CD4-positive, alpha-beta T cell treated with Interleukin-17A for 1 hour (primary cell): ENCODE measurements around the gene ICE2.

ENCODE experiments used
- DNase-seq: peaks from one replicate; pipeline ENCODE4 v3.0.0-alpha.2; 2020

Gene ICE2

GRCh38 chr15:60386615-60387014, 92.3 kb downstream of the ICE2 start:
- DNase-seq = no peak

GRCh38 chr15:60385620-60386552, 93.1 kb downstream of the ICE2 start:
- no peak for DNase-seq

GRCh38 chr15:60384526-60385126, 94.3 kb downstream of the ICE2 start:
- no peak for DNase-seq

- DNase-seq = no peak
These were observed 94.9 kb downstream of the ICE2 start for GRCh38 chr15:60384053-60384452.

GRCh38 chr15:60382773-60383674, 95.9 kb downstream of the ICE2 start:
- no peak for DNase-seq

GRCh38 chr15:60381148-60381788, 97.7 kb downstream of the ICE2 start:
- no peak for DNase-seq

- DNase-seq = no peak
These were observed 99.2 kb downstream of the ICE2 start for GRCh38 chr15:60379525-60380274.

- no peak for DNase-seq
These were observed 99.8 kb downstream of the ICE2 start for GRCh38 chr15:60379185-60379524.

GRCh38 chr15:60376677-60377095, 102.3 kb downstream of the ICE2 start:
- DNase-seq = no peak

GRCh38 chr15:60375306-60375705, 103.6 kb downstream of the ICE2 start:
- DNase-seq = no peak

- no peak for DNase-seq
These were observed 104.3 kb downstream of the ICE2 start for GRCh38 chr15:60374628-60375081.

GRCh38 chr15:60374209-60374608, 104.7 kb downstream of the ICE2 start:
- no peak for DNase-seq

GRCh38 chr15:60373745-60374144, 105.2 kb downstream of the ICE2 start:
- no peak for DNase-seq

GRCh38 chr15:60373327-60373726, 105.6 kb downstream of the ICE2 start:
- no peak for DNase-seq

- DNase-seq = no peak
These were observed 106.2 kb downstream of the ICE2 start for GRCh38 chr15:60372756-60373155.

GRCh38 chr15:60372227-60372626, 106.7 kb downstream of the ICE2 start:
- DNase-seq = no peak

GRCh38 chr15:60371175-60372051, 107.5 kb downstream of the ICE2 start:
- DNase-seq = no peak

GRCh38 chr15:60370869-60371136, 108.1 kb downstream of the ICE2 start:
- DNase-seq = no peak

- no peak for DNase-seq
These were observed 108.7 kb downstream of the ICE2 start for GRCh38 chr15:60370105-60370868.

GRCh38 chr15:60369696-60370095, 109.2 kb downstream of the ICE2 start:
- no peak for DNase-seq
